Thyroid gland (tissue), 4 donors: Measurements from ENCODE around the gene KCNQ4.

Experiments
- POLR2A ChIP-seq, 2 donors: fragments of 450-650 bp; IDR thresholded peaks; one replicate each; pipeline ENCODE4 v1.6.1; 2017; ENCODE audit warnings: antibody characterized with exemption in 2 of 2, mild to moderate bottlenecking in 2 of 2, moderate library complexity in 1 of 2
- TF ChIP-seq, protein P1 (sequence below), 6 experiments: fragments of 200-600 bp in 3 of 6; fragments of 450-650 bp in 3 of 6; sonication (generic) in 3 of 6; IDR thresholded peaks; one replicate each; pipeline ENCODE4 v1.5.1; 2016 to 2019; ENCODE audit warnings: antibody characterized with exemption in 6 of 6, mild to moderate bottlenecking in 2 of 6, inconsistent platforms in 1 of 6, moderate library complexity in 1 of 6

DNA sequence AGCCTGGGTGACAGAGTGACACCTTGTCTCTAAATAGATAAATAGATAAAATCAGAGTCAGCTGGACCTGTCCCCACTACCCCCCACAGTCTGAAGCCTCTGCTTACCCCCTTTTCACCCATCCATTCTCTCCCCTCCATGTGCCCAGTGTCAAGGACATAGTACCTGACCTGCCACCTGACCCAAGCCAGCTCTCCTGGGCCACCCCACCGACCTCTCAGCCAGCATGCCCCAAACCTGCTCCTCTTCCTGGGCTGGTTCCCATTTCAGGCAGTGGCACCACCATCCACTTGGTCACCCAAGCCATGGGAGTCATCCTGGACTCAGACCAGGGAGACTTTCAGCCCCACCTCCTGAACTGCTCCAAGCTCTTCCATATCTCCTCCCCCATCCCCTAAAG, 50.4 kb downstream of the KCNQ4 start:
- TF ChIP-seq, protein P1, sequence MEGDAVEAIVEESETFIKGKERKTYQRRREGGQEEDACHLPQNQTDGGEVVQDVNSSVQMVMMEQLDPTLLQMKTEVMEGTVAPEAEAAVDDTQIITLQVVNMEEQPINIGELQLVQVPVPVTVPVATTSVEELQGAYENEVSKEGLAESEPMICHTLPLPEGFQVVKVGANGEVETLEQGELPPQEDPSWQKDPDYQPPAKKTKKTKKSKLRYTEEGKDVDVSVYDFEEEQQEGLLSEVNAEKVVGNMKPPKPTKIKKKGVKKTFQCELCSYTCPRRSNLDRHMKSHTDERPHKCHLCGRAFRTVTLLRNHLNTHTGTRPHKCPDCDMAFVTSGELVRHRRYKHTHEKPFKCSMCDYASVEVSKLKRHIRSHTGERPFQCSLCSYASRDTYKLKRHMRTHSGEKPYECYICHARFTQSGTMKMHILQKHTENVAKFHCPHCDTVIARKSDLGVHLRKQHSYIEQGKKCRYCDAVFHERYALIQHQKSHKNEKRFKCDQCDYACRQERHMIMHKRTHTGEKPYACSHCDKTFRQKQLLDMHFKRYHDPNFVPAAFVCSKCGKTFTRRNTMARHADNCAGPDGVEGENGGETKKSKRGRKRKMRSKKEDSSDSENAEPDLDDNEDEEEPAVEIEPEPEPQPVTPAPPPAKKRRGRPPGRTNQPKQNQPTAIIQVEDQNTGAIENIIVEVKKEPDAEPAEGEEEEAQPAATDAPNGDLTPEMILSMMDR (IDR thresholded peaks at IDR 0.05): no peak
- TF ChIP-seq POLR2A (IDR thresholded peaks at IDR 0.05): no peak
